HUES48 (cell line): ENCODE data around the gene ZPLD1.

Source experiments
- H3K27ac ChIP-seq: one replicate; pipeline ENCODE4 v1.7.0; 2013; ENCODE audit warnings: low read depth, low read length, inconsistent platforms
- H3K27me3 ChIP-seq: 2 replicates; pipeline ENCODE4 v1.6.1; 2013; ENCODE audit warnings: mild to moderate bottlenecking, low read length; ENCODE audit not compliant: control insufficient read depth, insufficient read depth
- H3K36me3 ChIP-seq: 2 replicates; pipeline ENCODE4 v1.6.1; 2013; ENCODE audit warnings: low read length; ENCODE audit not compliant: control insufficient read depth, insufficient read depth
- H3K4me1 ChIP-seq: 2 replicates; pipeline ENCODE4 v1.6.1; 2013; ENCODE audit warnings: mild to moderate bottlenecking, low read length; ENCODE audit not compliant: control insufficient read depth, insufficient read depth
- H3K4me3 ChIP-seq: 2 replicates; pipeline ENCODE4 v1.5.1; 2013; ENCODE audit warnings: mild to moderate bottlenecking, low read depth, low read length
- H3K9ac ChIP-seq: 2 replicates; pipeline ENCODE4 v1.6.1; 2013; ENCODE audit warnings: mild to moderate bottlenecking, low read depth, low read length, moderate library complexity
- H3K9me3 ChIP-seq: 2 replicates; pipeline ENCODE4 v1.6.1; 2013; ENCODE audit warnings: low read length; ENCODE audit not compliant: control insufficient read depth, insufficient read depth

ZPLD1 gene

DNA sequence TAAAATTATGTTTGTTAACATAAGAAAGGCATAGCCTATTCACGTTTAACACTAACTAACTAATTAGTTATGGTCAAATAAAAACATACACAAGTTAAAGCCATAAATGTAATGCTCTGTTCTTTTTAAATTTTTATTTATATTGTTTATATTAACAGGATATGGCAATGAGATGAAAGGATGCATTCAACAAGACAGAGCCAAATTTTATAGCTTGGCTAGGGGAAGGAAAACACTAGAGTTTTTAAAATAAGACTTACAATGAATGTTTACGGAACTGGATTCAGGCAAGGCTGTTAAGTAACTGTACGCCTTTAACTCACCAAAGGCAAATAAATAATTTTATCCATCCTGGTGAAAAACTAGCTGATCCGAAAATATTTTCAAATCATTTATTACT lies 86.4 kb downstream of the ZPLD1 start:
- H3K4me3 ChIP-seq = no peak overlapping the region
- no peak overlapping the region for H3K9ac ChIP-seq
- no peaks in the 10 kb centered on the region for H3K36me3 ChIP-seq
- H3K9me3 ChIP-seq = no peaks in the 10 kb centered on the region
- H3K27me3 ChIP-seq = no peaks in the 10 kb centered on the region
- H3K4me1 ChIP-seq = no peaks in the 10 kb centered on the region
- H3K27ac ChIP-seq = no peak overlapping the region

DNA sequence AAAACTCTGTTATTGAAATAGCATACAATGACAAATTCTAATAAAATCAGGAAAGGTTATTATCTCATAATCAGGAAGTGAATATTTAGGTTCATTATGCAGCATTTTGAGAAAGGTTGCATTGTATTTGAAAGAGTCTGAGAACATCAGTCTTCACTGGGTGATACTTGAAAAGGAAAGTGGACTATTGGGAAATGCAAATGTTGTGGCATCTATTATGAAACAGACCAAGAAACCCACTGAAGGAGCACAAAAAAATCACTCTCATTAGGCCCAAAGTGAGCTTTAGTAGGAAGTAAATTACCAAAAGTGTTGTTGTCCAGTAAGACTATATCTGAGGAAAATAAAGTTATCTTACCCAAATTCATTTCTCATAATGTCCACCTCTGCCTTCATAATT lies 90.8 kb downstream of the ZPLD1 start:
- H3K4me3 ChIP-seq = no peak overlapping the region
- H3K9me3 ChIP-seq = no peaks in the 10 kb centered on the region
- no peaks in the 10 kb centered on the region for H3K27me3 ChIP-seq
- no peak overlapping the region for H3K27ac ChIP-seq
- no peaks in the 10 kb centered on the region for H3K36me3 ChIP-seq
- no peaks in the 10 kb centered on the region for H3K4me1 ChIP-seq
- H3K9ac ChIP-seq = no peak overlapping the region

DNA sequence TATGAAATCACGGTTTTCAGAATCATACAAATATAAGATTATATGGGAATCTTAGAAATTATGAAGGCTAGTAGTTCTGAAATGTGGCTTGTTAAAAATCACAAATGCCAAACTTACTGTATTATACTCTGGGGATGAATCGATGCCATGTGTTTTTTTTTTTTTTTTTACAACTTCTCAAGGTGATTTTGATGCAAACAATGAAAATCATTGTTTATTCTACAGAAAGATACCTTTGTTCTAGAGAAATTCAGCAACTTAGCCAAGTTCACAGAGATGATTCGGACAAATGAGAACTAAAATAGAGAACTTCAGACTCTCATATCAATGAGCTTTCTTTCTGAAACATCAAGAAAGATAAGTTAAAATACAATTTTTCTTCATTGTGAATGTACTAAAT lies 92.0 kb downstream of the ZPLD1 start:
- H3K36me3 ChIP-seq = no peaks in the 10 kb centered on the region

DNA sequence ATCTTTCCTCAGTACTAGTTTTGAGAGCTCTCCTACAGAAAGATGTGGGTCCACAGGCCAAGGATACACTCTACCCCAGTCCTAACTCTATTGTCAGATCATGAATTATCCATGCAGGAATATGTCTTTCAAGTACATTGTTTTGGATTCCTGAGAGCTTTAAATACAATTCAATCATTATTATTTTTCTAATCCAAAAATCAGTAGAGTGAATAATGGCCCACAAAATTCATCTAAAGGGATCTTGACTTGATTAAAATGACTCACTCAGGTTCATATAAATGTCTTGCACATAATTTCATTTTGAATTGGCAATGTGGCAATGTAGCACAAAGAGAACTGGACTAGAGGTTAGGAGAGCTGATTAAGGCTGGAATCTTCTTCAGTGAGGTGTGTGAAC lies 93.9 kb downstream of the ZPLD1 start:
- no peaks in the 10 kb centered on the region for H3K9me3 ChIP-seq
- H3K27me3 ChIP-seq = no peaks in the 10 kb centered on the region
- H3K4me3 ChIP-seq = no peak overlapping the region
- H3K27ac ChIP-seq = no peak overlapping the region
- H3K9ac ChIP-seq = no peak overlapping the region
- H3K36me3 ChIP-seq = no peaks in the 10 kb centered on the region
- no peaks in the 10 kb centered on the region for H3K4me1 ChIP-seq

More for the DNA sequence above, 92.0 kb downstream of the ZPLD1 start:
- Histone ChIP-seq H3K27ac (no peak overlapping the region), H3K4me3 (no peak overlapping the region), H3K9ac (no peak overlapping the region), H3K27me3 (no peaks in the 10 kb centered on the region), H3K4me1 (no peaks in the 10 kb centered on the region), H3K9me3 (no peaks in the 10 kb centered on the region)
